ENCODE measurements around the gene STOM.

DNA sequence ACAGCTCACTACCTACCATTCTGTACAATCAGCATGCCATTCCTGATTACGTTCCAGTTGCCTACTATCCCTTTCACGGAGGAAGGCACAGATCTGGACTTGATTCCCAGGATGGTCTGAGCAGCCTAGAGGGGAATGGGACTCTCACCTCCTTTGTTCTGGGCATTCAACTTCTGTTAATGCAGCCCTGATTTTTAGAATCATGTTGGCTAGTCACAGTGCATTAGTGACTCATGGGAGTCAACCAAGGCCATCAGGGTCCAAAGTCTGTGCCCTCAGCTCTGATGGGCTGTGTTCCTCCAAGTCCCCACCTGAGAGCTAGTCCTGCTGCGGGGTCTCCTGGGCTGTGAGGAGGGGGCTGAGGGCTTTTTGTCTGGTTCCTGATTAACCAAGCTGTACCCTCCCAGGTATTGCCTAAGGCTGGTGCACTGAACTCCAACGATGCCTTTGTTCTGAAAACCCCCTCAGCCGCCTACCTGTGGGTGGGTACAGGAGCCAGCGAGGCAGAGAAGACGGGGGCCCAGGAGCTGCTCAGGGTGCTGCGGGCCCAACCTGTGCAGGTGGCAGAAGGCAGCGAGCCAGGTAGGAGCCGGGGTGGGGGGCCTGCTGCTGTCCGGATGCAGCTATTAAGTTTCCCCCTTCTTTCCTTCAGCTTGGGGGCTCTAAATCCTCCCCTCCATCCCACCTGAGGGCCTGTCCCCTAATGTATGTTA, 43.0 kb downstream of the STOM start:
- TF ChIP-seq POLR2A (IDR thresholded peaks at IDR 0.05; ENCODE audit: low read depth, low read length) (no peak), SMC3 (IDR thresholded peaks at IDR 0.05; ENCODE audit: borderline replicate concordance, low read length) (no peak), GABPA (IDR thresholded peaks at IDR 0.05; ENCODE audit: low read depth) (no peak), TARDBP (IDR thresholded peaks at IDR 0.05; ENCODE audit: borderline replicate concordance) (no peak), SPI1 (IDR thresholded peaks at IDR 0.05; ENCODE audit: borderline replicate concordance, insufficient read depth, low read depth, low read length) (no peak)
- TF ChIP-seq, protein P1, sequence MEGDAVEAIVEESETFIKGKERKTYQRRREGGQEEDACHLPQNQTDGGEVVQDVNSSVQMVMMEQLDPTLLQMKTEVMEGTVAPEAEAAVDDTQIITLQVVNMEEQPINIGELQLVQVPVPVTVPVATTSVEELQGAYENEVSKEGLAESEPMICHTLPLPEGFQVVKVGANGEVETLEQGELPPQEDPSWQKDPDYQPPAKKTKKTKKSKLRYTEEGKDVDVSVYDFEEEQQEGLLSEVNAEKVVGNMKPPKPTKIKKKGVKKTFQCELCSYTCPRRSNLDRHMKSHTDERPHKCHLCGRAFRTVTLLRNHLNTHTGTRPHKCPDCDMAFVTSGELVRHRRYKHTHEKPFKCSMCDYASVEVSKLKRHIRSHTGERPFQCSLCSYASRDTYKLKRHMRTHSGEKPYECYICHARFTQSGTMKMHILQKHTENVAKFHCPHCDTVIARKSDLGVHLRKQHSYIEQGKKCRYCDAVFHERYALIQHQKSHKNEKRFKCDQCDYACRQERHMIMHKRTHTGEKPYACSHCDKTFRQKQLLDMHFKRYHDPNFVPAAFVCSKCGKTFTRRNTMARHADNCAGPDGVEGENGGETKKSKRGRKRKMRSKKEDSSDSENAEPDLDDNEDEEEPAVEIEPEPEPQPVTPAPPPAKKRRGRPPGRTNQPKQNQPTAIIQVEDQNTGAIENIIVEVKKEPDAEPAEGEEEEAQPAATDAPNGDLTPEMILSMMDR (IDR thresholded peaks at IDR 0.05 in 2 of 3, conservative IDR thresholded peaks at IDR 0.05 in 1 of 3; ENCODE audit: control insufficient read depth in 2 of 3, extremely low read depth in 1 of 3, insufficient read depth in 1 of 3, low read depth in 3 of 3, low read length in 3 of 3): no peak

All from GM12878 (cell line).